GM23338 (cell line): ENCODE data around the gene SEC23A. TPM values are rescaled to one million over a fixed set of nuclear protein-coding genes. Genes with fewer than 3 reads are reported as not detected.

ENCODE experiments used
- ATAC-seq: fragments of 200-7000 bp; cut with Tn5 transposase; 3 replicates; pipeline ENCODE4 v1.9.1; 2020
- DNase-seq: peaks from one replicate; pipeline ENCODE4 v3.0.0-alpha.2; 2015; ENCODE audit warnings: low spot score
- H2AFZ ChIP-seq: fragments of 200-600 bp; sonication (generic); 2 replicates; pipeline ENCODE4 v1.8.0; 2016; ENCODE audit warnings: antibody characterized with exemption, mild to moderate bottlenecking, moderate library complexity
- H3F3A ChIP-seq: fragments of 200-600 bp; sonication (generic); replicated peaks from 2 replicates; pipeline ENCODE4 v1.8.0; 2017; ENCODE audit warnings: antibody characterized with exemption, mixed run types, low read depth
- H3K27ac ChIP-seq: fragments of 200-600 bp; sonication (generic); 2 replicates; pipeline ENCODE4 v1.6.1; 2016; ENCODE audit warnings: low read depth
- H3K27me3 ChIP-seq: fragments of 200-600 bp; sonication (generic); 2 replicates; pipeline ENCODE4 v1.8.0; 2016; ENCODE audit warnings: mild to moderate bottlenecking, mixed run types, moderate library complexity; ENCODE audit not compliant: insufficient read depth
- H3K36me3 ChIP-seq: fragments of 200-600 bp; sonication (generic); 2 replicates; pipeline ENCODE4 v1.8.0; 2016; ENCODE audit warnings: mild to moderate bottlenecking; ENCODE audit not compliant: insufficient read depth
- H3K4me1 ChIP-seq: fragments of 200-600 bp; sonication (generic); 2 replicates; pipeline ENCODE4 v1.8.0; 2016; ENCODE audit warnings: mild to moderate bottlenecking, moderate library complexity; ENCODE audit not compliant: insufficient read depth
- H3K4me2 ChIP-seq: fragments of 200-600 bp; sonication (generic); 2 replicates; pipeline ENCODE4 v1.7.1; 2017; ENCODE audit warnings: mixed run types
- H3K4me3 ChIP-seq: fragments of 200-600 bp; sonication (generic); 2 replicates; pipeline ENCODE4 v1.6.1; 2016; ENCODE audit warnings: mixed run types
- H3K79me2 ChIP-seq: fragments of 200-600 bp; sonication (generic); replicated peaks from 2 replicates; pipeline ENCODE4 v1.8.0; 2017; ENCODE audit warnings: mild to moderate bottlenecking; ENCODE audit not compliant: insufficient read depth
- H3K9me2 ChIP-seq: fragments of 200-600 bp; sonication (generic); 2 replicates; pipeline ENCODE4 v1.8.0; 2017; ENCODE audit not compliant: insufficient read depth
- H4K20me1 ChIP-seq: fragments of 200-600 bp; sonication (generic); replicated peaks from 2 replicates; pipeline ENCODE4 v1.8.0; 2017; ENCODE audit warnings: mild to moderate bottlenecking; ENCODE audit not compliant: insufficient read depth
- H3K27ac Mint-ChIP-seq: 2 replicates; pipeline ENCODE4 v1.8.0; 2020; ENCODE audit warnings: inconsistent platforms, mild to moderate bottlenecking, moderate library complexity, mixed read lengths
- H3K27me3 Mint-ChIP-seq: 3 replicates; pipeline ENCODE4 v1.8.0; 2022; ENCODE audit warnings: low read depth, mild to moderate bottlenecking, moderate library complexity, mixed read lengths, inconsistent platforms; ENCODE audit not compliant: insufficient read depth, poor library complexity
- H3K36me3 Mint-ChIP-seq: 3 replicates; pipeline ENCODE4 v1.8.0; 2021; ENCODE audit warnings: low read depth, mild to moderate bottlenecking, inconsistent platforms, moderate library complexity, mixed read lengths
- H3K4me1 Mint-ChIP-seq: 3 replicates; pipeline ENCODE4 v1.8.0; 2020; ENCODE audit warnings: mild to moderate bottlenecking, inconsistent platforms, mixed read lengths
- H3K4me3 Mint-ChIP-seq: 3 replicates; pipeline ENCODE4 v1.8.0; 2021; ENCODE audit warnings: moderate library complexity, mild to moderate bottlenecking, inconsistent platforms, mixed read lengths
- H3K9me3 Mint-ChIP-seq: 3 replicates; pipeline ENCODE4 v1.8.0; 2020; ENCODE audit warnings: moderate library complexity, mild to moderate bottlenecking, inconsistent platforms, mixed read lengths
- CREB1 ChIP-seq: fragments of 250-450 bp; sonication (Bioruptor Pico); IDR thresholded peaks from 2 replicates; pipeline ENCODE4 v1.5.0; 2020; ENCODE audit warnings: low read depth, mild to moderate bottlenecking, moderate library complexity
- CTCF ChIP-seq, 2 experiments: fragments of 200-600 bp in 1 of 2; sonication (generic) in 1 of 2; conservative IDR thresholded peaks; 2 replicates each; pipeline versions ENCODE4 v1.5.1 to v1.6.1; 2016 to 2017; ENCODE audit warnings: antibody characterized with exemption in 2 of 2, low read depth in 2 of 2, mild to moderate bottlenecking in 2 of 2, moderate library complexity in 1 of 2
- ETS1 ChIP-seq: IDR thresholded peaks from 2 replicates; pipeline ENCODE4 v1.6.1; 2016; ENCODE audit warnings: antibody characterized with exemption
- EZH2 ChIP-seq: fragments of 200-600 bp; sonication (generic); IDR thresholded peaks from one replicate; pipeline ENCODE4 v1.8.0; 2017; ENCODE audit warnings: antibody characterized with exemption, mild to moderate bottlenecking, low read depth; ENCODE audit not compliant: unreplicated experiment
- EZH2phosphoT487 ChIP-seq: fragments of 200-600 bp; sonication (generic); IDR thresholded peaks from one replicate; pipeline ENCODE4 v1.8.1; 2018; ENCODE audit warnings: antibody characterized with exemption; ENCODE audit not compliant: unreplicated experiment
- JUNB ChIP-seq: IDR thresholded peaks from one replicate; pipeline ENCODE4 v1.6.1; 2016; ENCODE audit warnings: antibody characterized with exemption; ENCODE audit not compliant: unreplicated experiment
- NANOG ChIP-seq: IDR thresholded peaks from 2 replicates; pipeline ENCODE4 v1.6.1; 2016; ENCODE audit warnings: antibody characterized with exemption, borderline replicate concordance
- POLR2AphosphoS5 ChIP-seq: IDR thresholded peaks from 2 replicates; pipeline ENCODE4 v1.6.1; 2016; ENCODE audit warnings: antibody characterized with exemption, low read depth
- REST ChIP-seq: IDR thresholded peaks from one replicate; pipeline ENCODE4 v1.6.1; 2018; ENCODE audit warnings: antibody characterized with exemption; ENCODE audit not compliant: unreplicated experiment
- STAT1 ChIP-seq: IDR thresholded peaks from one replicate; pipeline ENCODE4 v1.6.1; 2016; ENCODE audit warnings: antibody characterized with exemption; ENCODE audit not compliant: unreplicated experiment
- ZNF114 ChIP-seq: fragments of 250-450 bp; sonication (Bioruptor Pico); IDR thresholded peaks from 2 replicates; pipeline ENCODE4 v1.5.0; 2020; ENCODE audit warnings: mild to moderate bottlenecking, moderate library complexity
- ZNF331 ChIP-seq: fragments of 250-450 bp; sonication (Bioruptor Pico); IDR thresholded peaks from 2 replicates; pipeline ENCODE4 v1.5.0; 2020; ENCODE audit warnings: low read depth, mild to moderate bottlenecking, moderate library complexity
- ZNF462 ChIP-seq: fragments of 250-450 bp; sonication (Bioruptor Pico); IDR thresholded peaks from 2 replicates; pipeline ENCODE4 v1.5.0; 2020; ENCODE audit warnings: mild to moderate bottlenecking, moderate library complexity
- polyA plus RNA-seq: library from polyadenylated mRNA; unstranded; fragments of >200 nt; fragmentation: Nextera tagmentation; extraction: Ambion mirVana; gene quantifications from 2 replicates; pipeline ENCODE4 v1.2.1, GENCODE V29; 2016
- total RNA-seq: library from RNA; depleted of rRNA; stranded (reverse); fragments of >200 nt; shearing (Covaris generic); gene quantifications from 2 replicates; pipeline ENCODE4 v1.2.3, GENCODE V29; 2014

The SEC23A gene
- total and polyA plus RNA-seq, 2 experiments from 2014 or later: 22.7 to 89.9 TPM

- H3K27me3 Mint-ChIP-seq: no peaks in the 10 kb centered on the region
- Histone ChIP-seq H3K79me2 (no peaks in the 10 kb centered on the region), H3F3A (no peaks in the 10 kb centered on the region), H4K20me1 (no peaks in the 10 kb centered on the region), H3K9me2 (no peaks in the 10 kb centered on the region), H3K27me3 (no peaks in the 10 kb centered on the region), H3K36me3 (no peaks in the 10 kb centered on the region), H3K4me3 (no peak overlapping the region), H3K4me2 (no peak overlapping the region), H2AFZ (no peak overlapping the region), H3K27ac (no peak overlapping the region), H3K4me1 (no peaks in the 10 kb centered on the region; the same call in 1 of the 2 replicates)
- ATAC-seq (no peak), DNase-seq (no peak)
- no peaks in the 10 kb centered on the region for H3K36me3 Mint-ChIP-seq
- H3K4me3 Mint-ChIP-seq: no peak overlapping the region
- TF ChIP-seq POLR2AphosphoS5: no peak
- TF ChIP-seq STAT1: no peak
- no peak for TF ChIP-seq EZH2phosphoT487
- TF ChIP-seq ZNF114 (CRISPR knock-in tag): no peak
- TF ChIP-seq NANOG: no peak
- no peak for TF ChIP-seq ETS1
- no peak for TF ChIP-seq EZH2
- TF ChIP-seq ZNF462 (CRISPR knock-in tag): no peak
- no peak for TF ChIP-seq JUNB
- TF ChIP-seq CTCF (conservative IDR thresholded peaks at IDR 0.05; ENCODE audit: low read depth in 2 of 2): no peak
- no peak for TF ChIP-seq ZNF331 (CRISPR knock-in tag)
- TF ChIP-seq REST: no peak
- TF ChIP-seq CREB1 (CRISPR knock-in tag): no peak
- H3K4me1 Mint-ChIP-seq: peaks cover 8% of the 10 kb centered on the region
- no peaks in the 10 kb centered on the region for H3K9me3 Mint-ChIP-seq
- no peak overlapping the region for H3K27ac Mint-ChIP-seq
These were observed 111.7 kb downstream of the SEC23A start for GRCh38 chr14:38991299-38991698.
